SH-SY5Y (cell line): ENCODE results near the gene SAMD9.

ENCODE experiments used
- GATA2 ChIP-seq: IDR thresholded peaks from 2 replicates; pipeline ENCODE4 v1.6.1; 2011; ENCODE audit warnings: mild to moderate bottlenecking, low read depth, low read length
- GATA3 ChIP-seq: IDR thresholded peaks from 2 replicates; pipeline ENCODE4 v1.6.1; 2011; ENCODE audit warnings: low read depth, mild to moderate bottlenecking, low read length, moderate library complexity

SAMD9 gene

DNA sequence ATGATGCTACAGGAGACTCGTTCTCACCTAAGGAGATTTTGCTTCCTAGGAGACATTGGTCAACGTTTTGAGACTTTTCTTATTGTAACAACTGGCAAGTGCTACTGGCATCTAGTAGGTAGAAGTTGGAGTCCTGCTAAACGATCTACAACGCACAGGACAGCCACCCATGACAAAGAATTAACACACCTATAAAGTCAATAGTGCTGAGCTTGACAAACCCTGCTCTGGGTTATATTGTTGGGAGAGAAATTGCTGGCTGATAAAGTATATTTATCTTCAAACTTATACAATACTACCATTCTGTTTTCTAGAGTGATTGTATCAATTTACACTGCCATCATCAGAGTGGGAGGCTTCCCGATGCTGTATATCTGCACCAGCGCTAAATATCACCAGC lies 57.8 kb downstream of the SAMD9 start:
- TF ChIP-seq GATA3 (no peak), GATA2 (no peak)

DNA sequence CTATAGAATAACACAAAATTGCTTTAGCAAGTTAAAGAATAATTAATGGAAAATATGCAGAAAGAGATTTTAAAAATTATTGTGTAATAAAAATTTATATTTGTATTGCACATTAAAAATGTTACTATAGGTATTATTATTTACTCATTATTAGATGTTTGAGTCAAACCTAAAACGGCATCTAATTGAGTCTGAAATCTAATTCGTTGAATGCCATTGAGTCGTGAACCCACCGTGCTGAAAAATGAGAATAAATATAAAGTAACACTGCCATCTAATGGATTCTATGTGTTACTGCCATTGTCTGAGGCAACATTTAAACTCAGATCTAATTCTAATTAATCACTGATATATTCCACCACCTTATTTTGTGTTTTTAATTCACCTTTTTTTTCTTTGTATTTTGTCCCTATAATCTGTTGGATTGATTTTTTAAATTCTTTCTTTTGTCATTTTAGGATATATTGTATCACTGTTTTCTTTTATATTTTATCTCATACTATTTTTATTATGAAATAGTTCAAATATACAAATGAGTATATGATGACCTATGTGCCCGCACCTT lies 62.2 kb downstream of the SAMD9 start:
- no peak for TF ChIP-seq GATA3

GRCh38 chr7:93054975-93055374 lies 62.8 kb downstream of the SAMD9 start:
- TF ChIP-seq GATA3, result no peak
- no peak for TF ChIP-seq GATA2

DNA sequence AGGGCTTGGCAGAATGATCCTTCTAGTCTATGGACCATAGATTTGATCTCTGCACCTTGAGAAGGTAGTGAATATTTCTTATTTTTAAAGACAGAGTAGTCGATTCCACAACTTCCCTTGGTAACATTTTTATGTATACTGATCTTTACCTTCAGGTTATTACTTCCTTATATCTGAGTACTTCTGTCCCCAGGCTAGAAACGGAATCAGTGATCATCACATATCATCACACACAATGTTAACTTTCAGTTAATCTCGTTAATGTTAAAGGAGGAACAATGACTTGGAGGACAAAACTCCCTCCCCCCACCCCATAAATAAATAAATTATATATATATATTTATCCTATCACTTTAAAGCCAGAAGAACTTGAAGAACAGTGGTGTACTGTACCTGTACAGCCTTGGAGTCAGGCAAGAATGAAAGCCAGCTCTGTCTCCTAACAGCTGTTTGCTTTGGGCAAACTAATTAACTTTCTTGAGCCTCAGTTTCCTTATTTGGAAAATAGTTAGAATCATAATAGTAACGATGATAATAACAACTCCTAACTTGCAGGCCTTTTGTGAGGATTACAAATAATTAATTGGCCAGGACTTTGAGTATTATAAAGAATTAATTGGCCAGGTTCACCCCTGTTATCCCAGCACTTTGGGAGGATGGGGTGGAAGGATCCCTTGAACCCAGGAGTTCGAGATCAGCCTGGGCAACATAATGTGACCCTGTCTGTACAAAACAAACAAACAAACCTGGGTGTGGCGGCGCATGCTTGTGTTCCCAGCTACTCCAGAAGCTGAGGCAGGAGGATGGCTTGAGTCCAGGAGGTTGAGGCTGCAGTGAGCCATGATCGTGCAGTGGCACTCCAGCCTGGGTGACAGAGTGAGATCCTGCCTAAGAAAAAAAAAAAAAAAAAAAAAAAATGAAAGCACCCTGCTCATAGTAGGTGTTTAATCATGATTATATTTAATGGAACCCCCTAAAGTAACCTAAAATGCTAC lies 63.5 kb downstream of the SAMD9 start:
- TF ChIP-seq GATA2, result no peak
- no peak for TF ChIP-seq GATA3

DNA sequence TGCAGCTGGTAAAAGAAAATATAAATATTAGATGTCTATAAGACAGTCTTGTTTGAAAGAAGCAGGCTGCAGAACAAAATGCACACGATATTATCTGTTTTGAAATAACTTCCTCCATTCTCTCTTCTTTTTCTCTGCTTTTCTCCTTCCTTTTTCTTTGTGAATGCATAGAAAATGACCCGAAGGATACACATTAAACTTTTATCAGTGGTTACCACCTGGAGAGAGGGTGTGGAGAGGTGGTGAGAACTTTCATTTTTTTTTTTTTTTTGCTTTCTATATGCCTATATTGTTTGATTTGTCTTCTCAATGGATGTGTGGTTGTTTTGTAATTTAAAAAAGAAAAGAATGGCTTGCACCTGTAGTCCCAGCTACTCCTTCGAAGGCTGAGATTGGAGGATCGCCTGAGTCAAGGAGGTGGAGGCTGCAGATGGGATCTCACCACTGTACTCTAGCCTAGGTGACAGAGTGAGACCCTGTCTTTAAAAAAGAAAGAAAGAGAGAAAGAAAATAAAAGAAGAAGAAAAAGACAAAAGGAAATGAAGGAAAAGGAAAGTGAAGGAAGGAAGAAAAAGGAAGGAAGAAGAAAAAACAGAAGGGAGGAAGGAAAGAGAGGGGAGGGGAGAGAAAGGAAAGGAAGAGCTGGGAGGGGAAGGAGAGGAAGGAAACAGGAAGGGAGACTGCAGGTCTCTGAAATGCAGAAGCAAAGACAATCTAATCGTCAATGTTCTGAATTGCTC lies 64.4 kb downstream of the SAMD9 start:
- TF ChIP-seq GATA2, result no peak

GRCh38 chr7:93051660-93052059 lies 66.1 kb downstream of the SAMD9 start:
- TF ChIP-seq GATA3, result no peak
- TF ChIP-seq GATA2, result no peak
